ENCODE results near the gene LMF2.

Gene LMF2

DNA sequence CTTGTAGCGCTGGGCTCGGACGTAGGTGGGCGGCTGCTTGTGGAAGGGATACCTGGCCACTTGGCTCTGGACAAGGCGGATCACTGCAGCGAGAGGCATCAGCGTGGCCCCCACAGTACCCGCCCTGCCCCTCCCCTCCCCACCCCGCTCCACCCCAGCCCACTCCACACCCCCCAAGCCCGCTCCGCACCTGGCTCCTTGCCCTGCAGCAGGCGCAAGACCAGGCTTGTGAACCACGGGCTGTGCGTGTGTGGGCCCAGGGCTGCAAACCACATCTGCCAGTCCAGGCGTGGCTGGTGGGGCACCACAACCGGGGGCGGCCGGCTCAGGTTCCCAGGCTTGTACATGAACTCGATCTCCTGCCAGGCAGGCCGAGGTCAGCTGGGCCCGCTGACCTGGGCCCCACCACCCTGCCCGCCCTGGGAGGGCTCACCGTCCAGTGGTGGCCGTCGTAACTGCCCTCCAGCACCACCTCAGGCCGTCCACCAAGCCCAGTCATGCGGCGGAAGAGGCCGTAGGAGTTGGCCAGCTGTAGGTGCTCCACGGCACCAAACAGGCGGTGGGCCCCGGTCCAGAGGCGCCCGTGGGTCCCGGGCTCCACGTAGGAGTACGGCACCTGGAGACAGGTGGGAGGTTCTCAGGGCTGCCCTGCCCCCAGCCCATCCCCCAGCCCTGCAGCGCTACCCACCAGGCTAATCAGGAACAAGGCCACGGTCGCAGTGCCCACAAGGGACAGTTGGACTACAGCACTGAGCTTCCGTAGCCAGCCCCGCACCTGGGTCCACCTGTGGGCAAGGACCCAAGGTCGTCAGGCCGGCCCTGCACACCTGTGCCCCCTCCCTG, 2.9 kb downstream of the LMF2 start:
- DNase-seq (ENCODE audit: low spot score), result no peak

DNA sequence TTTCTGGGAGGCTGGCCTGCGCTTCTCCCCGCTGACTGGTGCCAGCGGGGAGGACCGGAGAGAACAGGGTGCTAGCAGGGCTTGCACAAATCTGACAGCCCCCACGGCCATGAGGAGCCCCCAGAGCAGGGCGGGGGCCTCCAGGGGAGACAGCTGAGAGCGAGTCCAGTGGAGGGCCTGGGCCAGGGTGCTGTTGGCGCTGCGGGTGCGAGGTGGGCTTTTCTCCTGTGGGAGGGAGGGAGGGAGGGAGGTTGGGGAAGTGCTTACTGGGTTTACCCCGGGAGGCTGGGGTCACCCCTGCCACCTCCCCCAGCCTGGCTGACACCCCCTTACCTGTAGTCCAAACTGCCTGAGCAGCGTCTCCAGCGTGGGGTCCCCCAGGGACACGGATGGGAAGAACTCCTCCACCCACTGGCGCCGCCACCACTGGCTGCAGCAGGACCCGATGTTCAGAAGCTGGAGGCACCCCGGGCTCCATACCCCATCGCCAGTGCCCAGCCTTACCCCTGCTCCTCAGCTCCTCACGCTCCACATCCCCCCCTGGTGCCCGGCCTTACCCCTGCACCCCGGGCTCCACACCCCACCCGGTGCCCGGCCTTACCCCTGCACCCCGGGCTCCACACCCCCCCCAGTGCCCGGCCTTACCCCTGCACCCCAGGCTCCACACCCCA, 3.9 kb downstream of the LMF2 start:
- DNase-seq (ENCODE audit: low spot score), result no peak

DNA sequence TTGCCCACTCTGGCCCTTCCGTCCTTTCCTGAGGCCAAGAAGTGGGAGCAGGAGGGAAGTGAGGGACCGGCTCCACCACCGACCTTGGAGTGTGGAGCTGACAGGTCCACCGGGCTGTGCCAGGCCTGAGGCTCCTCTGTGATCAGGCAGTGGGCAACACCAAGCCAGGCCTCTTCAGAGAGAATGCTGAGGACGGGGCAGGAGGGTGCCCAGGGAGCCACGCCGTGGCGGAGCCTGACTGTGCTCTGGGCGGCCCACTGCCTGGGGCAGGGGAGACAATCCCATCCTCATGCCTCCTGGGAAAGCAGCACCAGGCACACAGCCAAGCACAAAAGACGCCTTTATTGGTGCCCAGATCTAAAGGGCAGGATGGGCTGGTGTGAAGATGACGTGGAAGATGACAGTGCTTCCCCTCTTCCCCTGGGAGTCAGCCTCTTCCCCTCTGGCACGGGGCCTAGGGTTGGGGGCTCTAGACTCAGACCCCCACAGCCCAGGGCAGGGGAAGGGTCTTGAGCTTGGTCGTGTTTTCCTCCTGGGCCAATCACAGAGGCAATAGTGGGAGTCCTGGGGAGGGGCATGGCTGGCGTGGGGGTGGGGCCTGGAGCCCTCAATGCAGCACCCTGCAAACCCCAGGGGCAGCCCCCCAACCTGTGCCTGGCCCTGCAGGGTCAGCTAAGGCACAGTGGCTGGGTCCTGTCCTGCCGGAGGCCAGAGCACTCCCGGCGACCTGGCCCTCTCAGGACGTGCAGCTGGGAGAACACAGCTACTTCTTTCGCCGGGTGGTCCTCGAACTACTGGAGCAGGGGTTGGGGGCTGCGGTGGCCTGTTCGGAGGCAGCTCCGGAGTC, 4.7 kb downstream of the LMF2 start:
- no peak for DNase-seq (ENCODE audit: low spot score)

DNA sequence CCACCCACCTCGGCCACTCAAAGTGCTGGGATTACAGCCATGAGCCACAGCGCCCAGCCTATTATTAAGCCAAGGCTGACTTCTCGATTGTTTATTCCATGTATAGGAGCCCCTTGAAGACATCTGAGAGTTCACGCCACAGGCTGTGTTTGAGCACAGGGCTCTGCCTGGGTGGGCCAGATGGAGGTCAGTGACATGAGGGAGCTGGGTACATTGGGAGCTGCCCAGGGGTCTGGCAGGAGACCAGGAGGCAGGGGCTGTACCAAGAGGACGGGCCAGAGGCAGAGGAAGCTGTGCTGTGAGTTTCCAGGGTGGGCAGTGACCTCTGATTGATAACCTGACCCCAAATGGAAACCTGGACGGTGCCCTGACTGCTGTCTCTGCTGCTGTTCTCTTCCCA, 5.4 kb downstream of the LMF2 start:
- no peak for DNase-seq (ENCODE audit: low spot score)

DNA sequence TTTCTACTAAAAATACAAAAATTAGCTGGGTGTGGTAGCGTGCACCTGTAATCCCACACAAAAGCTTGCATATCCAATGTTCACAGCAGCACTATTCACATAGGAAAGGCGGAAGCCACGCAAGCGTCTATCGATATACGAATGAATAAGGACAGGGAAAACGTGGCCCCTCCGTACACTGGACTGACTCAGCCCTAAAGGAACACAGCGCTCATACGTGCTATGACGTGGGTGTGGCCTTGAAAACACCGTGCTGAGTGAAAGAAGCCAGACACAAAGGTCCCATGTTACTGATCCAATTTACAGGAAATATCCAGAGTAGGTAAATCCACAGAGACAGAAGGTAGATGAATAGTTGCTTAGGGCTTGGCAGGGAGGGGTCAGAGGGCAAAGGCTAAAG, 7.0 kb downstream of the LMF2 start:
- DNase-seq (ENCODE audit: low spot score), result no peak

DNA sequence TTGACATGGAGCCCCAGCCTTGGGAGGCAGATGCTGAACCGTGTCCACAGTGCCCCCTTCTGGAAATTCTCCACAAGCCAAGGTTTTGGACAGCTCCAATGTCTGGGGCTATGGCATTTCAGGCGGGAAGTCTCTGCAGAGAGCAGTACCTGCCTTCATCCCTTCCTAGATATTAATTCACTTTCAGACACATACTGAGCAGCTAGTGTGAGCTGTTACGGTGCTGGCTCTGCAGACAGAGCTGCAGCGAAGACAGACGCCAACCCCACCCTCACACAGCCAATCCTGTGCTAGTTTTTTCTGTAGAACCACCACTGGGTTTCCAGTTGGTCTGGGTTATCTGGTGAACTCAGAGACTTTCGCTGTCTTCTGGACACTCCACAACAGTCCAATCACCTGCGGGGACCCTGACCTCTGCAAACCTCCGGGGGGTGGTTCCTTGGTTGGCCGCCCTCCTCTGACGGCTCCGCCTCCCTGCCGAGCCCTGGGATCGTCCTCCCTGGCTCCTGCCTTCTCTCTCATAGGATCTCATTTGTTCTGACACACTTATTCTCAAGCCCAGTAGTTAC, 9.1 kb downstream of the LMF2 start:
- peak; percentile 45 for DNase-seq (ENCODE audit: low spot score)

DNA sequence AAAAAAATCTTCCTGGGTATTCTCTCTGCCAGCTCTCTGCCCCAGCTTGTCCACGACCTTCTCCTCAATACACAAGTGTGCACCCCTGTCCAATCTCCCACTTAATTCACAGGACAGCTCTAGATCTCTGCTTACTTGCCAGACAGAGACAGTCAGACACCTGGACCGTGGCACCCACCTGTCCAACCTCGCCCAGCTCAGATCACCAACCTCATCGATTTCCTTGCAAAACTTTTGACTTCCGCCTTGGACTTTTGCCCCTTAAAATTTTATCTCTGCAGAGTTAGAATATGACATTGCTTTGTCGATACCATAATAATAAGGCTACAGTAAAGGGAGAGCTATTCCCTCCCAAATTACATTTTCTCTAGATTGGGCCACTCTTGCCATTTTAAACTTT, 10.4 kb downstream of the LMF2 start:
- DNase-seq (ENCODE audit: low spot score), result no peak

DNA sequence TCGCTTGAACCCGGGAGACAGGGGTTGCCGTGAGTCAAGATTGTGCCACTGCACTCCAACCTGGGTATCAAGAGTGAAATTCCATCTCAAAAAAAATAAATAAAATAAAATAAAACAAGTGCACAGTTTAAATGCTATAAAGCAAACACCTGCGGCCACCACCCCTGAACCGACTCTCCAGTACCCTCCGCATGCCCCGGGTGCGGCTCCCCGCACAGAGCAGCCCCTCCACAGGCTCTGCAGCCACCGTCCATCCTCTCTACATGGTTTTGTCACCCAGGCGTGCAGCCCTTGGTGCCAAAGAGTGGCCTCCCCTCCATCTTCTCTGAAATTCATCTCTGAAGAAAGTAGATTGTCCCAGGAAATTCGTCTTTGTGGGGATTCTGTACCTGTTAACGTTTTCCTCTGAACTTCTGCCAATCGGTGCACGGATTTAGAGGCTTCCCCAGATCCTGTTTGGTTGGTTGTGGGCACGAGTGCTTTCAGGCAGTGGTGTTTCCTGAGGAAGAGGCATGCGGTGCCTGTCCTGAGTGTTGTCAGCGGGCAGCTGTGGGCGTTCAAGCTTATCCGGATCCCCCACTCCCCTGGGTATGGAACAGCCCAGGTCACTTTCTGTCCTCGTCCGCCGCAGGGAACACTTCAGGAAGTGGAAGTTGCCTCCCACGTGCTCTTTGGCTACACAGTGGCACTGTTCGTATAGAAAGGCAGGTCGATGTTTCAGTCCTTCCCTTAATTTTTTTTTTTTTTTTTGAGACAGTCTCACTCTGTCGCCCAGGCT, 16.8 kb downstream of the LMF2 start:
- no peak for DNase-seq (ENCODE audit: low spot score)

DNA sequence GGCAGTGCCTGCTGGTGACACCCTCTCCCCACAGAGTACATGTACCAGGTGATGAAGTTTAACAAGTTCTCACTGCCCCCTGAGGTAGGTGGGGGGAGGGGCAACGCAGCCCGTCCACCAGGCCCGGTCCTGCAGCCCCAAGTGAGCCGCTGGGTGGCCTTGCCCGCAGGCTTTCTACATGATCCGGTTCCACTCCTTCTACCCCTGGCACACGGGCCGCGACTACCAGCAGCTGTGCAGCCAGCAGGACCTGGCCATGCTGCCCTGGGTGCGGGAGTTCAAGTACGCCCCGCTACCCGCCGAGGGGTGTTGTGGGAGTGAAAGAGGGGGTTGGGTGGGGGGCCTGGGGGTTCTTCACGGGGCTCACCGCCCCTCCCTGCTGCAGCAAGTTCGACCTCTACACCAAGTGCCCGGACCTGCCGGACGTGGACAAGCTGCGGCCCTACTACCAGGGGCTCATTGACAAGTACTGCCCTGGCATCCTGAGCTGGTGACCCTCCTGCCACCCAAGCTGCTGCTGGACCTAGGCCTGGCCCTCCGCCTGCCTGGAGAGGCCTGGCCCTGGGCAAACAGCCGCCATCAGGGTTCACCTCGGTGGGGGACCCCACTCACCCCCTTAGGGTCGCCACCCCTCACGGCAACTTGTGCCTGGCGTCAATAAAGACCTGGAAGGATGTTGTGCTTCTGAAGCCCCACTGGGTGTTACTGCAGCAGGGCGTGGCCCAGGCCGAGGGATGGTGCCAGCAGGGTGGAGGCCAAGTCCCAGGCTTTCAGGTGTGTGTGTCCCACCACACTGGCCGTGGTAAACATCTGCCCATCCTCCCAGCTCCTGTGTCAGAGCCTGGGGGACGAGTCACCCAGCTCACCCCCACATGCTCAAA, 17.9 kb downstream of the LMF2 start:
- DNase-seq (ENCODE audit: low spot score), result no peak

DNA sequence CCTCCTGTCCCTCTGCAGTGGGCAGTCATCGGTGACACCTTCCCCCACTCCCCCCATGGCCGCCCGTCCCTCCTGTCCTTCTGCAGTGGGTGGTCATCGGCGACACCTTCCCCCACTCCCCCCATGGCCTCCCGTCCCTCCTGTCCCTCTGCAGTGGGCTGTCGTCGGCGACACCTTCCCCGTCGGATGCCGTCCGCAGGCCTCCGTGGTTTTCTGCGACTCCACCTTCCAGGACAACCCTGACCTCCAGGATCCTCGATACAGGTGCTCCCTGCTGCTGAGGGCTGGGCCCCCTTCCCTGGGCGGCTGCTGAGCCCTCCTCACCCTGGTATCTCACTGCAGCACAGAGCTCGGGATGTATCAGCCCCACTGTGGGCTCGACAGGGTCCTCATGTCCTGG, 18.6 kb downstream of the LMF2 start:
- no peak for DNase-seq (ENCODE audit: low spot score)

DNA sequence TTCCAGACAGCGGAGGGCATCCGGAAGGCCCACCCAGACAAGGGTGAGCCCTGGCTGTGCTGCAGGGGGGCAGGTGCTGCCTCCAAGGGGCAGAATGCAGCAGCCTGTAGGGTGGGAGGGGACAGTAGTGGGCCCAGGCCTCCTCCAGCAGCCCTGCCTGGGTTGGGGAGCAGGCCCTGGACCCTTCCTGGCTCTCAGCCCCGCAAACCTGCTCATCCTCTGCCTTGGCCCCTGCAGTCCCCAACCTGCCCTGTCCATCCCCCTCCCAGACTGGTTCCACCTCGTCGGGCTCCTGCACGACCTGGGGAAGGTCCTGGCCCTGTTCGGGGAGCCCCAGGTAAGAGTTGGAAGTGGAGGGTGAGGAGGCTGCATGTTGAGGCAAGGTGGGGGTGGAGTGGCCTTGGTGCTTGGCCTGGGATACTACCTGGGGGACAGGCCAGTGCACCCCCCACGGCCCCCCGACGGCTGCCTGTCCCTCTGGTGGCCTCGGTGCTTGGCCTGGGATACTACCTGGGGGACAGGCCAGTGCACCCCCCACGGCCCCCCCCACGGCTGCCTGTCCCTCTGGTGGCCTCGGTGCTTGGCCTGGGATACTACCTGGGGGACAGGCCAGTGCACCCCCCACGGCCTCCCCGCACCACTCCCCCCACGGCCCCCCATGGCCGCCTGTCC, 19.4 kb downstream of the LMF2 start:
- DNase-seq (ENCODE audit: low spot score), result no peak

DNA sequence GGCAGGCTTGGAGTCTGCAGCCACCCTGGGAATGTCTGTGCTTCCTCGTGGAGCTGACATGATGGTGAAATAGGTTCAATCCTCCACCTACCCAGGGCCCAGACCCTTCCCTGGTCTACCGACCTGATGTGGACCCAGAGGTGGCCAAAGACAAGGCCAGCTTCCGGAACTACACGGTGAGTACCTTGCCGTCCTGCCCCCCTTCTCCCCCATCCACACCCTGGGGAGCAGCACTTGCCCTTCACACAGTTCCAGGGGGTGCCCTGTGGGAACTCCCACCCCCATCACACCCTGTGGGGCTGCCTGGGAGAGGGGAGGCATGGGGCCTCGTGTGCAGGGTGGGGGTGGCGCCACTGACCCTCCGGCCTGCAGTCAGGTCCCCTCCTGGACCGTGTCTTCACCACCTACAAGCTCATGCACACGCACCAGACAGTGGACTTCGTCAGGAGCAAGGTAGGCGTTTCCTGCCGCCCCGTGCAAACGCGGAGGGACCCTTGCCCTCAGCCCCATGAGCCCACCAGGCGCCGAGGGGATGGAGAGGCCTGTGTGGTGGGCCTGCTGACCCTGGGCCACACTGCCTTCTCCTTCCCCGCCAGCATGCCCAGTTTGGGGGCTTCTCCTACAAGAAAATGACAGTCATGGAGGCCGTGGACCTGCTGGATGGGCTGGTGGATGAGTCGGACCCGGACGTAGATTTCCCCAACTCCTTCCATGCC, 20.1 kb downstream of the LMF2 start:
- DNase-seq (ENCODE audit: low spot score), result no peak

DNA sequence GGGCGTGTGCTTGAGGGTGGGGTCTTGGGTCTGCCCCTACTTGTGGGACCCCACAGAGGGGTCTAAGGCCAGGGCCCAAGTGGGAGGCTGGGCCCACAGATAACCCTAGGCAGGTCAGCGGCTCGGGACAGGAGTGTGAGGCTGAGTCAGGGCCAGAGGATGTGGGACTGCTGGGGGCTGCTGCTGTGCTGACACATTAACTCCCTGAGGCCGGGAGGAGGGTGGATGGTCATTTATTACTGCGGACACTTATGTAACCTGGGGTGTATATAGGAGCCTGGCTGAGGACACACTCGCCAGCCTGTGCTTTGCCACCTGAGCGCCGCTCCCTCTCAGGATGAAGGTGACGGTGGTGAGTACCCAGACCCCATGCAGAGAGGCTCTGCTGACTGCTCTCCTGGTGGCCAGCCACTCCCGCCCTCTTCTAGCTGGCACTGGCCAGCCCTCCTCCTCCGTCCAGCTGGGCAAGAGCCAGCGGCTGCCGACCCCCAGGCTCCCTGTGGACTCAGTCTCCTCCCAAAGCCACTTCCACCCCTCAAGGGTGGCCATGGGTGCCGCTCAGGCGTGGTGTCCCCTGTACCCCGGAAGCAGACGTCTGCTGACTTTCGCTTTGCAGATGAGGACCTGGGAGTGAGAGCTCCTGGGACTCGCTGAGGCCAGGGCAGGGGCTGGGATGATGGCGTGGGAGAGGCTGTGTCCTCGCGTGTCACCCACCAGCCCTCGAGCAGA, 20.8 kb downstream of the LMF2 start, which contains the start of gene MIOX:
Gene MIOX (plus strand): TSS at position 299 of the 729 bp plus-strand sequence. CDS start 39 bp downstream, at position 338.
- no peak for DNase-seq (ENCODE audit: low spot score)

DNA sequence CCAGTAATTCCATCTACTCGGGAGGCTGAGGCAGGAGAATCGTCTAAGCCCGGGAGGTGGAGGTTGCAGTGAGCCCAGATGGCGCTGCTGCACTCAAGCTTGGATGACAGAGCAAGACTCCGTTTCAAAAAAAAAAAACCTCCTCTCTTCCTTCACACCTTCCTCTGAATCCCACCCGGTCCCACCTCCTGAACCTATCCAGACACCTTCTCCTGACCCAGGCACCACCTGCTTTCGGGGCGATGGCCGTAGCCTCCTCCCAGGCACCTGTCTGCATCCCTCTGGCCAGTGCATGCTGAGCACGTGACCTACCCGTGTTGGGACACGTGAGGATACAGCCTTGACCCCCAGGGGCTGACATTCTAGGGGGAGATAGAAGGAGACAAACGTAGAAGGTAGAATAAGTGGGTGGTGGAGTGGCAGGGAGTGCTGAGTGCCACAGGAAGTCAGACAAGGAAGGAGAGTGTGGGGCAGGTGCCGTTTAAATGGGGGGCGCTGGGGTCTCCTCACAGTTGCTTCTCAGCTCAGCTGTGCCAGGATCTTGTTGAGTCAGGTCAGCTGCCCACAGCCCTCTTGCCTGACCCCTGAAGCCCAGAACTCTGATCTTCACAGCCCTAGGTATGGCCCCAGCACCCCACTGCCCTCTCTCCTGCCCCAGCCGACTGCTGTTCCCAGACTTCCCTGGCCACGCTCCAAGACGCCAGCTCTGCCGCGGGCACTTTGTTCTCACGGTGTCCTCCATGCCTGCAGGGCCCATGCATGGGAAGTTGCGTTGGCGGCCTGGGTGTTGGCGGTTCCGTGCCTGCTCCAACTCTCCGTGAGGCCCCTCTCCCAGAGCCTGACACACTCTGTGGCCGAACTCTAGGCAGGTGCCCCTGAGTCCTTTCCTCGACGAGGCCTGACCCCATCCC, 22.0 kb downstream of the LMF2 start:
- DNase-seq (ENCODE audit: low spot score), result no peak

DNA sequence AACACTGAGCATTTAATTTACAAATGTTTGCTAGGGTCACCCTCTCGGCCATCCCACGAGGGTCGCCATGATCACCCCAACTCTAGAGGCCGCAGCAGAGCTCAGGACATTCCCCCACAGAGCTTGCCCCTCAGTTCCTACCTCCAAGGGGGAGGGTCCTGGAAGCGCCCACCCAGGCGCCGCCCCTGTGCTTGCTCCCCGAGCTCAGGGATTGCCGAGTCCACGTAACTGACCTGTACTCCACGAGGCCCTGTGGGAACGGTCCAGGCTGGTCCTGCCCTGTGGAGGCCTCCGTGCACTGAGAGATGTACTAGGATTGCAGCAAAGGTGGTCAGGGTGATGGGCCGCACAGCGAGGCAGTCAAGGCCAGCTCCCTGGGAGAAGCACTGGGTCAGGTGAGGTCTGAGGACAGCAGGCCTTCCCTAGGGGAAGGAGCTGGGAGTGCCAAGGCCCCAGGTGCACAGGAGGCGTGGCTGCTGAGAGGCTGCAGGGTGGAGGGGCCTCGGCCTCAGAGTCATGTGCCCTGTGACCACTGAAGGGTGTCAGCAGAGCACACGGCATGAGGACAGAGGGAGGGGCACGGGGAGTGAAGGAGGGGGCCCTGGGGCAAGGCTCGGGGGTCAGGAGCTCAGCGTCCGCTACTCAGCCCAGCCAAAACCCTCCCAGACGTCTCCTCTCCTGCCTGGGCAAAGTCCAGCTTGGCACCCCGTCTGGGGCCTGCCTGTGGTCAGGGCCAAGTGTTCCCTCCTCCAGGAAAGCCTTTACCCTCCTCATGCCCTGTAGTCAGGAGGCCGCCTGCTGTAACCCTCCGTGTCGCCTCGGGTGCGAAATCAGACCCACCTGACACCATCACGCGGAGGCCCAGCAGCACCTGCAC, 23.3 kb downstream of the LMF2 start:
- no peak for DNase-seq (ENCODE audit: low spot score)

DNA sequence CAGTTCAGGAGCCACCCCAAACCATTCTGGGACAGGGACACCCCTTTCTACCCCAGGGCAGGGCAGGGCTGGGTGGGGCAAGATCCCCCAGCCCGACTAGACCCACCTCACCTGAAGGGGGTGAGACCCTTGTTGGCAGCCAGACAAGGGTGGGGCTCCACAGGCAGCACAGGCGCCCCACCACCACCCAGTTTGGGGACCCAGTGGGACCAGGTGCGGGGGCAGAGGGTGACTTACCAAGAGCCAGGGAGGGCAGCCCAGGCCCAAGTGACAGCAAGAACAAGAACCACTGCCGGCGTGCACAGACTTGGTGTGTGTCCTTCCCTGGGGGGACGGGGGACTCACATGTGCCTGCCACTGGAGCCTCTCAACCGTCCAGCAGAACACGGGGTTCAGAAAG, 23.9 kb downstream of the LMF2 start:
- DNase-seq (ENCODE audit: low spot score), result no peak

Measured in hematopoietic multipotent progenitor cell treated with erythropoietin and hydrocortisone succinate and interleukin-3 and kit ligand, for 17 days (in vitro differentiated cells).